ENCODE measurements around the gene TRIM40.

Gene TRIM40

DNA sequence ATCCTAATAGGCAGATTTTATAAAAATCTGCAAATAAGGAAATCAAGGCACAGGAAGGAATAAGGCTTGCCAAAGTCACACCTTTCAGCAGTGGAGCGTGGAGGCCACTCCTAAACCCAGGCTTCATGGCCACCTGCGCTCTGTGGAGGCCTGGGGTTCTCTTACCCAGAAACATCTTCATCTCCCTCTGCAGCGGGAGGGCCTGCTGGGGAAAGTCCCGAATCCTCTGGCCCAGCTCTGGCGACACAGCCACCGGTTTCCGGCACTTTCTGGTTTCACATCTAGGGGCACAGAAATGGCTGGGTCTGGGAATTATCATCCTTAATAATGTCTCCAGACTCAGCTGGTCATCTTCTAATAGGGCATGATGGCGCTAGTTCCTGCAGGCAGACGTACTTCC is 20.8 kb downstream of the TRIM40 start:
- TF ChIP-seq FOXP2 (optimal IDR thresholded peaks at IDR 0.05; ENCODE audit: borderline replicate concordance, extremely low read depth, extremely low read length, insufficient read depth) (no peak), SIN3A (IDR thresholded peaks at IDR 0.05; ENCODE audit: borderline replicate concordance, insufficient read depth, low read length) (no peak), REST (IDR thresholded peaks at IDR 0.05; ENCODE audit: insufficient read depth in 1 of 2, low read depth in 2 of 2, low read length in 2 of 2) (no peak), TAF1 (IDR thresholded peaks at IDR 0.05; ENCODE audit: borderline replicate concordance, insufficient read depth, low read length) (no peak), POLR2AphosphoS5 (IDR thresholded peaks at IDR 0.05; ENCODE audit: low read depth, low read length) (no peak)

DNA sequence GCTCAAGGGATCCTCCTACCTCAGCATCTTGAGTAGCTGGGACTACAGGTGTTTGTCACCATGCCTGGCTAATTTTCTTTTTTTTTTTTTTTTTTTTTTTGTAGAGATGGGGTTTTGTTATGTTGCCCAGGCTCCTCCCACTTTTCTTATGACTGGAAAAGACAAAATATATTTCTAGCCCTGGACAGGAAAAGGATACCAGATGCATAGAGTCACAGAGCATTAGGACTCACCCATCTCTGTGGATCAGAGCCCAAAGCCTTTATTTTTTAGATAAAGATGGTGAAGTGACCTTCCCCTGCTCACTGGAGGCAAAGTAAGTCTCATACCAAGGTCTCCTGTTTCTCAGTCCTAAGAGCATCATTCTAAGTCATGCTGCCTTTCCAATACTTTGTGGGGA is 21.6 kb downstream of the TRIM40 start:
- TF ChIP-seq SIN3A (IDR thresholded peaks at IDR 0.05; ENCODE audit: borderline replicate concordance, insufficient read depth, low read length) = no peak
- no peak for TF ChIP-seq FOXP2 (optimal IDR thresholded peaks at IDR 0.05; ENCODE audit: borderline replicate concordance, extremely low read depth, extremely low read length, insufficient read depth)
- TF ChIP-seq POLR2AphosphoS5 (IDR thresholded peaks at IDR 0.05; ENCODE audit: low read depth, low read length) = no peak
- no peak for TF ChIP-seq REST (IDR thresholded peaks at IDR 0.05; ENCODE audit: insufficient read depth in 1 of 2, low read depth in 2 of 2, low read length in 2 of 2)
- no peak for TF ChIP-seq TAF1 (IDR thresholded peaks at IDR 0.05; ENCODE audit: borderline replicate concordance, insufficient read depth, low read length)

- no peak for TF ChIP-seq POLR2AphosphoS5 (IDR thresholded peaks at IDR 0.05; ENCODE audit: low read depth, low read length)
- no peak for TF ChIP-seq REST (IDR thresholded peaks at IDR 0.05; ENCODE audit: insufficient read depth in 1 of 2, low read depth in 2 of 2, low read length in 2 of 2)
- no peak for TF ChIP-seq TAF1 (IDR thresholded peaks at IDR 0.05; ENCODE audit: borderline replicate concordance, insufficient read depth, low read length)
Observed at GRCh38 chr6:30157999-30158398, 22.1 kb downstream of the TRIM40 start.

DNA sequence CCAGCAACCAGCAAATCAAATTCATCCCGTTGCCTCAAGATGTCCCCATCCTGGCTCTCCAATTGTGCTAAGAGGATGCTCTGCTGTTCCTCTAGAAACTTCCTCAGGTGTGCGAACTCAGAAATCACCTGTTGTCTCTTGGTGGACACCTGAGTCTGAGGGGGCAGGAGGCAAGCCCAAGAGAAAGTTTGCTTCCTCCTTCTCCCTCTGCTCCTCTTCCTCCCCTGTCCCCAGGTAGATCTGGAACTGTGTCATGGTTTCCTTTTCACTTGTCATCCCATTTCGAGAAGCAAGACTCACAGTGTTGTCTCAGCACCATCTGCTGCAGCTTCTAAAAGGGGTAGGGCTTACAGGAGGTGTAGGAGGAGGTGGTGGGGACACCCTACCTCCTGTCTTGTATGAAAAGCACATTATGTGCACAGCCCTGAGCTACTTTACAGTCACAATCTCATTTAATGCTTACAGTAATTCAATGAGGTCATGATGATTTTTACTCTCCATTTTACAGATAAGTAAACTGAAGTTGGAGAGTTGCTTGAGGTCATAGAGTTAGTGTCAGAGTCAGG is 22.6 kb downstream of the TRIM40 start:
- no peak for TF ChIP-seq FOXP2 (optimal IDR thresholded peaks at IDR 0.05; ENCODE audit: borderline replicate concordance, extremely low read depth, extremely low read length, insufficient read depth)
- no peak for TF ChIP-seq POLR2AphosphoS5 (IDR thresholded peaks at IDR 0.05; ENCODE audit: low read depth, low read length)
- TF ChIP-seq SIN3A (IDR thresholded peaks at IDR 0.05; ENCODE audit: borderline replicate concordance, insufficient read depth, low read length) = no peak
- TF ChIP-seq TAF1 (IDR thresholded peaks at IDR 0.05; ENCODE audit: borderline replicate concordance, insufficient read depth, low read length) = no peak
- TF ChIP-seq REST (IDR thresholded peaks at IDR 0.05; ENCODE audit: insufficient read depth in 1 of 2, low read depth in 2 of 2, low read length in 2 of 2) = no peak

Measured in PFSK-1 (cell line).